Measurements from ENCODE around the gene PARP12. TPM values are rescaled to one million over a fixed set of nuclear protein-coding genes. Genes with fewer than 3 reads are reported as not detected.

Gene PARP12
- total RNA-seq, 4 donors from 2014 or later: 22.7 to 81.0 (median 27.0) TPM

GRCh38 chr7:139992353-139993044, 70.3 kb downstream of the PARP12 start:
- no peak for TF ChIP-seq POLR2A (IDR thresholded peaks at IDR 0.05)
- TF ChIP-seq CTCF (IDR thresholded peaks at IDR 0.05): no peak
- no peaks in the 10 kb centered on the region for H3K27me3 ChIP-seq
- no peak for DNase-seq (ENCODE audit: low spot score in 2 of 2)
- no peaks in the 10 kb centered on the region for H3K4me1 ChIP-seq
- H3K36me3 ChIP-seq: no peaks in the 10 kb centered on the region
- no peak overlapping the region for H3K4me3 ChIP-seq
- no peaks in the 10 kb centered on the region for H3K9me3 ChIP-seq
- H3K27ac ChIP-seq: no peak overlapping the region
- 83% methylated on average over 14 of the region's 14 CpGs for WGBS

GRCh38 chr7:139991911-139992310, 70.8 kb downstream of the PARP12 start:
- Histone ChIP-seq H3K27me3 (no peaks in the 10 kb centered on the region), H3K4me3 (no peak overlapping the region), H3K36me3 (no peaks in the 10 kb centered on the region), H3K27ac (no peak overlapping the region), H3K9me3 (no peaks in the 10 kb centered on the region), H3K4me1 (no peaks in the 10 kb centered on the region)
- no peak for DNase-seq (ENCODE audit: low spot score in 2 of 2)
- WGBS: 82% methylated on average over 6 of the region's 6 CpGs
- TF ChIP-seq POLR2AphosphoS5 (IDR thresholded peaks at IDR 0.05) (no peak), POLR2A (IDR thresholded peaks at IDR 0.05) (no peak), CTCF (IDR thresholded peaks at IDR 0.05) (no peak)

GRCh38 chr7:139991269-139991666, 71.5 kb downstream of the PARP12 start:
- WGBS: 82% methylated on average over 5 of the region's 5 CpGs
- Histone ChIP-seq H3K4me3 (no peak overlapping the region), H3K27me3 (no peaks in the 10 kb centered on the region), H3K36me3 (no peaks in the 10 kb centered on the region), H3K4me1 (no peaks in the 10 kb centered on the region), H3K9me3 (no peaks in the 10 kb centered on the region), H3K27ac (no peak overlapping the region)
- DNase-seq (ENCODE audit: low spot score in 2 of 2): no peak
- no peak for TF ChIP-seq CTCF (IDR thresholded peaks at IDR 0.05)
- no peak for TF ChIP-seq EP300 (IDR thresholded peaks at IDR 0.05)
- TF ChIP-seq POLR2AphosphoS5 (IDR thresholded peaks at IDR 0.05): no peak
- no peak for TF ChIP-seq POLR2A (IDR thresholded peaks at IDR 0.05)

GRCh38 chr7:139990571-139991268, 72.0 kb downstream of the PARP12 start:
- Histone ChIP-seq H3K9me3 (no peaks in the 10 kb centered on the region), H3K4me3 (no peak overlapping the region), H3K27me3 (no peaks in the 10 kb centered on the region), H3K36me3 (no peaks in the 10 kb centered on the region), H3K4me1 (no peaks in the 10 kb centered on the region), H3K27ac (no peak overlapping the region)
- no peak for DNase-seq (ENCODE audit: low spot score in 2 of 2)
- TF ChIP-seq POLR2A (IDR thresholded peaks at IDR 0.05): no peak
- no peak for TF ChIP-seq CTCF (IDR thresholded peaks at IDR 0.05)
- no peak for TF ChIP-seq EP300 (IDR thresholded peaks at IDR 0.05)
- TF ChIP-seq POLR2AphosphoS5 (IDR thresholded peaks at IDR 0.05): no peak
- WGBS: 89% methylated on average over 22 of the region's 22 CpGs

GRCh38 chr7:139990142-139990535, 72.6 kb downstream of the PARP12 start:
- Histone ChIP-seq H3K9me3 (no peaks in the 10 kb centered on the region), H3K27ac (no peak overlapping the region), H3K36me3 (no peaks in the 10 kb centered on the region), H3K4me1 (no peaks in the 10 kb centered on the region), H3K4me3 (no peak overlapping the region), H3K27me3 (no peaks in the 10 kb centered on the region)
- 86% methylated on average over 8 of the region's 10 CpGs for WGBS
- TF ChIP-seq CTCF (IDR thresholded peaks at IDR 0.05) (no peak), POLR2AphosphoS5 (IDR thresholded peaks at IDR 0.05) (no peak), EP300 (IDR thresholded peaks at IDR 0.05) (no peak), POLR2A (IDR thresholded peaks at IDR 0.05) (no peak)
- DNase-seq (ENCODE audit: low spot score in 2 of 2): no peak
